GM18502 (cell line): ENCODE measurements around the gene CYP4Z1.
"Not testable (repeated sequence)": the region's sequence is repeated elsewhere in the genome, so short reads cannot be mapped to it uniquely, and the experiment has no call there.

Source experiments
- ATAC-seq: cut with Tn5 transposase; IDR thresholded peaks from one replicate; pipeline ENCODE4 v1.9.1; 2021; ENCODE audit warnings: mild to moderate bottlenecking; ENCODE audit not compliant: unreplicated experiment, poor library complexity

CYP4Z1 gene

GRCh38 chr1:47067097-47067594 lies at the start of gene CYP4Z1:
Gene CYP4Z1 (plus strand): TSS chr1:47067231. CDS start chr1:47067491, 260 bp downstream.
- no peak for ATAC-seq

GRCh38 chr1:47021070-47021469 lies 46.0 kb upstream of the CYP4Z1 start:
- no peak for ATAC-seq

- ATAC-seq, result no peak
These were observed 43.5 kb upstream of the CYP4Z1 start, which contains the start of gene CYP4X1 for GRCh38 chr1:47023268-47024140. Gene CYP4X1 (plus strand): TSS chr1:47023669. CDS start chr1:47023818, 149 bp downstream.

GRCh38 chr1:47024141-47024801 lies 42.8 kb upstream of the CYP4Z1 start:
- ATAC-seq, result no peak

- no peak for ATAC-seq
These were observed 36.7 kb upstream of the CYP4Z1 start for GRCh38 chr1:47030170-47030805.

GRCh38 chr1:47031059-47031458 lies 36.0 kb upstream of the CYP4Z1 start:
- ATAC-seq, result no peak

GRCh38 chr1:47031585-47031984 lies 35.4 kb upstream of the CYP4Z1 start:
- no peak for ATAC-seq

- no peak for ATAC-seq
These were observed 30.3 kb upstream of the CYP4Z1 start for GRCh38 chr1:47036764-47037163.

- no peak for ATAC-seq
These were observed 7.7 kb upstream of the CYP4Z1 start for GRCh38 chr1:47059376-47059775.

GRCh38 chr1:47069080-47069479 lies 2.0 kb downstream of the CYP4Z1 start:
- not testable (repeated sequence) for ATAC-seq

- ATAC-seq, result not testable (repeated sequence)
These were observed 2.5 kb downstream of the CYP4Z1 start for GRCh38 chr1:47069509-47069908.

GRCh38 chr1:47089356-47089755 lies 22.3 kb downstream of the CYP4Z1 start:
- ATAC-seq, result not testable (repeated sequence)

- not testable (repeated sequence) for ATAC-seq
These were observed 24.4 kb downstream of the CYP4Z1 start for GRCh38 chr1:47091476-47091875.

- ATAC-seq, result no peak
These were observed 37.8 kb downstream of the CYP4Z1 start for GRCh38 chr1:47104816-47105215.

GRCh38 chr1:47106792-47107191 lies 39.8 kb downstream of the CYP4Z1 start:
- no peak for ATAC-seq

GRCh38 chr1:47107851-47108574 lies 41.0 kb downstream of the CYP4Z1 start:
- ATAC-seq, result not testable (repeated sequence)

GRCh38 chr1:47109482-47109881 lies 42.5 kb downstream of the CYP4Z1 start:
- not testable (repeated sequence) for ATAC-seq

GRCh38 chr1:47113178-47113577 lies 46.1 kb downstream of the CYP4Z1 start:
- no peak for ATAC-seq

- not testable (repeated sequence) for ATAC-seq
These were observed 54.0 kb downstream of the CYP4Z1 start for GRCh38 chr1:47121039-47121438.

- not testable (repeated sequence) for ATAC-seq
These were observed 57.8 kb downstream of the CYP4Z1 start for GRCh38 chr1:47124834-47125233.
